ENCODE results near the gene JMJD1C.
A peak's percentile ranks its signal among the peaks of the same experiment; 100 is the strongest.

JMJD1C gene

GRCh38 chr10:63258920-63259678 lies 206.7 kb downstream of the JMJD1C start:
- Mint-ChIP-seq H3K4me1 (peaks cover 56% of the 10 kb centered on the region), H3K27me3 (no peaks in the 10 kb centered on the region), H3K9me3 (peaks cover 1% of the 10 kb centered on the region), H3K4me3 (no peak overlapping the region), H3K27ac (no peak overlapping the region), H3K36me3 (peaks cover 60% of the 10 kb centered on the region)
- no peak for DNase-seq
- CTCF ChIA-PET: no interaction called here

- H3K27ac Mint-ChIP-seq: peak overlapping the region; percentile 0
- DNase-seq: no peak
- peaks cover 64% of the 10 kb centered on the region for H3K36me3 Mint-ChIP-seq
- H3K27me3 Mint-ChIP-seq: no peaks in the 10 kb centered on the region
- CTCF ChIA-PET: interaction anchor here (1.2 kb wide), 1 partner anchor 12 kb away, joined by 3 read pairs; no protein-coding TSS in a partner anchor
- peaks cover 1% of the 10 kb centered on the region for H3K9me3 Mint-ChIP-seq
- no peak overlapping the region for H3K4me3 Mint-ChIP-seq
- peaks cover 56% of the 10 kb centered on the region for H3K4me1 Mint-ChIP-seq
These were observed 208.0 kb downstream of the JMJD1C start for GRCh38 chr10:63257778-63258177.

- Mint-ChIP-seq H3K4me1 (peaks cover 46% of the 10 kb centered on the region), H3K9me3 (peaks cover 1% of the 10 kb centered on the region), H3K4me3 (no peak overlapping the region), H3K27me3 (no peaks in the 10 kb centered on the region), H3K36me3 (peaks cover 55% of the 10 kb centered on the region), H3K27ac (no peak overlapping the region)
- CTCF ChIA-PET: interaction anchor here (0.7 to 1.4 kb wide), 2 partner anchors 11 to 89 kb away, joined by 3 to 4 read pairs; no protein-coding TSS in a partner anchor
- no peak for DNase-seq
These were observed 209.6 kb downstream of the JMJD1C start for GRCh38 chr10:63256009-63256773.

GRCh38 chr10:63255316-63255715 lies 210.5 kb downstream of the JMJD1C start:
- peak overlapping the region; percentile 43 for H3K27ac Mint-ChIP-seq
- H3K27me3 Mint-ChIP-seq: no peaks in the 10 kb centered on the region
- CTCF ChIA-PET: interaction anchor here (1.4 kb wide), 1 partner anchor 88 kb away, joined by 3 read pairs; no protein-coding TSS in a partner anchor
- H3K4me3 Mint-ChIP-seq: no peak overlapping the region
- H3K9me3 Mint-ChIP-seq: no peaks in the 10 kb centered on the region
- H3K4me1 Mint-ChIP-seq: peaks cover 41% of the 10 kb centered on the region
- no peak for DNase-seq
- peaks cover 51% of the 10 kb centered on the region for H3K36me3 Mint-ChIP-seq

- Mint-ChIP-seq H3K27ac (no peak overlapping the region), H3K9me3 (no peaks in the 10 kb centered on the region), H3K36me3 (peaks cover 43% of the 10 kb centered on the region), H3K27me3 (no peaks in the 10 kb centered on the region), H3K4me3 (no peak overlapping the region), H3K4me1 (peaks cover 23% of the 10 kb centered on the region)
- DNase-seq: no peak
- CTCF ChIA-PET: no interaction called here
These were observed 212.7 kb downstream of the JMJD1C start for GRCh38 chr10:63253040-63253439.

- Mint-ChIP-seq H3K4me1 (peaks cover 18% of the 10 kb centered on the region), H3K27ac (no peak overlapping the region), H3K36me3 (peaks cover 39% of the 10 kb centered on the region), H3K4me3 (no peak overlapping the region), H3K9me3 (no peaks in the 10 kb centered on the region), H3K27me3 (no peaks in the 10 kb centered on the region)
- CTCF ChIA-PET: interaction anchor here (0.6 kb wide), 1 partner anchor 11 kb away, joined by 3 read pairs; no protein-coding TSS in a partner anchor
- no peak for DNase-seq
These were observed 213.5 kb downstream of the JMJD1C start for GRCh38 chr10:63252095-63252762.

- H3K27ac Mint-ChIP-seq: no peak overlapping the region
- H3K9me3 Mint-ChIP-seq: peaks cover 7% of the 10 kb centered on the region
- H3K27me3 Mint-ChIP-seq: no peaks in the 10 kb centered on the region
- peaks cover 44% of the 10 kb centered on the region for H3K36me3 Mint-ChIP-seq
- DNase-seq: no peak
- peaks cover 26% of the 10 kb centered on the region for H3K4me1 Mint-ChIP-seq
- no peak overlapping the region for H3K4me3 Mint-ChIP-seq
- CTCF ChIA-PET: no interaction called here
These were observed 215.7 kb downstream of the JMJD1C start for GRCh38 chr10:63250032-63250431.

GRCh38 chr10:63247771-63248170 lies 218.0 kb downstream of the JMJD1C start:
- Mint-ChIP-seq H3K4me3 (no peak overlapping the region), H3K9me3 (peaks cover 7% of the 10 kb centered on the region), H3K4me1 (peaks cover 36% of the 10 kb centered on the region), H3K27ac (no peak overlapping the region), H3K36me3 (peaks cover 35% of the 10 kb centered on the region), H3K27me3 (no peaks in the 10 kb centered on the region)
- CTCF ChIA-PET: no interaction called here
- DNase-seq: no peak

GRCh38 chr10:63246356-63246755 lies 219.4 kb downstream of the JMJD1C start:
- Mint-ChIP-seq H3K4me1 (peaks cover 45% of the 10 kb centered on the region), H3K9me3 (peaks cover 7% of the 10 kb centered on the region), H3K27me3 (no peaks in the 10 kb centered on the region), H3K36me3 (peaks cover 31% of the 10 kb centered on the region), H3K27ac (no peak overlapping the region), H3K4me3 (no peak overlapping the region)
- CTCF ChIA-PET: interaction anchor here (1.1 kb wide), 1 partner anchor 383 kb away, joined by 3 read pairs; no protein-coding TSS in a partner anchor
- no peak for DNase-seq

GRCh38 chr10:63241841-63242281 lies 223.9 kb downstream of the JMJD1C start:
- H3K27me3 Mint-ChIP-seq: no peaks in the 10 kb centered on the region
- H3K9me3 Mint-ChIP-seq: peaks cover 7% of the 10 kb centered on the region
- peak overlapping the region; percentile 91 for H3K27ac Mint-ChIP-seq
- DNase-seq: no peak
- peaks cover 79% of the 10 kb centered on the region for H3K4me1 Mint-ChIP-seq
- H3K36me3 Mint-ChIP-seq: peaks cover 33% of the 10 kb centered on the region
- CTCF ChIA-PET: interaction anchor here (0.9 to 1.4 kb wide), 3 partner anchors 11 to 75 kb away, joined by 3 to 4 read pairs (median 3); no protein-coding TSS in a partner anchor
- H3K4me3 Mint-ChIP-seq: peak overlapping the region; percentile 67

- DNase-seq: no peak
- Mint-ChIP-seq H3K27me3 (no peaks in the 10 kb centered on the region), H3K9me3 (peaks cover 4% of the 10 kb centered on the region), H3K27ac (peak overlapping the region; percentile 70), H3K36me3 (peaks cover 26% of the 10 kb centered on the region), H3K4me3 (peak overlapping the region; percentile 45), H3K4me1 (peaks cover 77% of the 10 kb centered on the region)
- CTCF ChIA-PET: interaction anchor here (0.7 to 1.3 kb wide), 2 partner anchors 12 to 16 kb away, joined by 3 read pairs; no protein-coding TSS in a partner anchor
These were observed 225.0 kb downstream of the JMJD1C start for GRCh38 chr10:63240807-63241206.

GRCh38 chr10:63238501-63238900 lies 227.3 kb downstream of the JMJD1C start:
- H3K4me1 Mint-ChIP-seq: peaks cover 71% of the 10 kb centered on the region
- H3K4me3 Mint-ChIP-seq: no peak overlapping the region

GRCh38 chr10:63237396-63237795 lies 228.4 kb downstream of the JMJD1C start:
- CTCF ChIA-PET: interaction anchor here (1.4 to 1.9 kb wide), 2 partner anchors 9 to 32 kb away, joined by 4 to 6 read pairs; no protein-coding TSS in a partner anchor
- DNase-seq: no peak
- Mint-ChIP-seq H3K27ac (peak overlapping the region; percentile 1), H3K9me3 (no peaks in the 10 kb centered on the region), H3K4me3 (no peak overlapping the region), H3K36me3 (peaks cover 15% of the 10 kb centered on the region), H3K27me3 (no peaks in the 10 kb centered on the region), H3K4me1 (peaks cover 65% of the 10 kb centered on the region)

More at GRCh38 chr10:63238501-63238900, 227.3 kb downstream of the JMJD1C start:
- CTCF ChIA-PET: no interaction called here
- DNase-seq: no peak
- no peaks in the 10 kb centered on the region for H3K9me3 Mint-ChIP-seq
- peaks cover 15% of the 10 kb centered on the region for H3K36me3 Mint-ChIP-seq
- H3K27ac Mint-ChIP-seq: no peak overlapping the region
- no peaks in the 10 kb centered on the region for H3K27me3 Mint-ChIP-seq
